Brain microvascular endothelial cell (primary cell): ENCODE measurements around the gene KCNH8.

Experiments used
- DNase-seq: peaks from one replicate; pipeline ENCODE4 v3.0.0-alpha.2; 2020
- H3K27ac ChIP-seq: fragments of 250-450 bp; sonication (Bioruptor Pico); 2 replicates; pipeline ENCODE4 v1.5.1; 2020; ENCODE audit warnings: mild to moderate bottlenecking, moderate library complexity
- H3K27me3 ChIP-seq: fragments of 250-450 bp; sonication (Bioruptor Pico); replicated peaks from 2 replicates; pipeline ENCODE4 v1.5.1; 2020; ENCODE audit warnings: mild to moderate bottlenecking
- H3K36me3 ChIP-seq: fragments of 250-450 bp; sonication (Bioruptor Pico); replicated peaks from 2 replicates; pipeline ENCODE4 v1.5.1; 2020; ENCODE audit warnings: mild to moderate bottlenecking
- H3K4me3 ChIP-seq: 2 replicates; pipeline ENCODE4 v1.5.1; 2011; ENCODE audit warnings: low read depth, mild to moderate bottlenecking, control low read depth, low read length, moderate library complexity
- in situ Hi-C: cut with HindIII; loops from 2 replicates; pipeline ENCODE4 v1.10.0; 2017; ENCODE audit warnings: low sequenced_read_pairs, low pct_ligation_motif_present
- TF ChIP-seq, protein P1 (sequence below): IDR thresholded peaks from 2 replicates; pipeline ENCODE4 v1.5.1; 2011; ENCODE audit warnings: low read depth, mild to moderate bottlenecking, moderate library complexity, low read length, control low read depth, inconsistent platforms; ENCODE audit errors: missing control alignments

The KCNH8 gene

DNA sequence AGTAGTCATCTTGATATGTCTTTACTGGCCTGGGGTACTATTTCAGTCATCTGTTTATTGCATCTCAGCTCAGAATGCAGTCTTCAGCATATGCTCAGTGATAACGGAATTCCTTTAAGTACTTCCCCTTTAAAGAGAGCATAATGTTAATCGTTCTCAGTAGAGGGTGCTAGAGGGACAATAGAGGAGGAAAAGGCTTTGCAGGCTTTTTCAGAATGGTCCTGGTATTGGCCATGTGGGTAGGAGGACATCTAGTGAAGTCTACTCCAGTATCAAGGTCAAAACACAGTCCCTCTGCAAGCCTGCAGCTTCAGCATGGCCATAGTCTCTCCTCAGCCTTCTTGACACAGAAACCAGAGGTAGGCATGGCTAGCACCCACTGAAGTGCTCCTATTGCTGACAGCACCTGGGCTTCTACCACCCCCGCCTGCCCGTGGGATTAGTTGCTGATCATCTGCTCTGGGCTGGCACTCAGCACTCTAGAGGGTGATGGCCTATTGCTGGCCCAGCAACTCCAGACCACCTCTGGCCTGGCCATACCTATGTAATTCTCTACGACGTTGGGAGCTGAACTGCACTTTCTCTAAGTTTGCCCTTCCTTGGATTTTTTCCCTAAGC, 65.4 kb downstream of the KCNH8 start:
- H3K4me3 ChIP-seq, result no peak overlapping the region
- H3K36me3 ChIP-seq, result no peaks in the 10 kb centered on the region
- in situ Hi-C loops, result no loop called here
- no peak overlapping the region for H3K27ac ChIP-seq
- no peaks in the 10 kb centered on the region for H3K27me3 ChIP-seq
- DNase-seq, result no peak
- TF ChIP-seq, protein P1, sequence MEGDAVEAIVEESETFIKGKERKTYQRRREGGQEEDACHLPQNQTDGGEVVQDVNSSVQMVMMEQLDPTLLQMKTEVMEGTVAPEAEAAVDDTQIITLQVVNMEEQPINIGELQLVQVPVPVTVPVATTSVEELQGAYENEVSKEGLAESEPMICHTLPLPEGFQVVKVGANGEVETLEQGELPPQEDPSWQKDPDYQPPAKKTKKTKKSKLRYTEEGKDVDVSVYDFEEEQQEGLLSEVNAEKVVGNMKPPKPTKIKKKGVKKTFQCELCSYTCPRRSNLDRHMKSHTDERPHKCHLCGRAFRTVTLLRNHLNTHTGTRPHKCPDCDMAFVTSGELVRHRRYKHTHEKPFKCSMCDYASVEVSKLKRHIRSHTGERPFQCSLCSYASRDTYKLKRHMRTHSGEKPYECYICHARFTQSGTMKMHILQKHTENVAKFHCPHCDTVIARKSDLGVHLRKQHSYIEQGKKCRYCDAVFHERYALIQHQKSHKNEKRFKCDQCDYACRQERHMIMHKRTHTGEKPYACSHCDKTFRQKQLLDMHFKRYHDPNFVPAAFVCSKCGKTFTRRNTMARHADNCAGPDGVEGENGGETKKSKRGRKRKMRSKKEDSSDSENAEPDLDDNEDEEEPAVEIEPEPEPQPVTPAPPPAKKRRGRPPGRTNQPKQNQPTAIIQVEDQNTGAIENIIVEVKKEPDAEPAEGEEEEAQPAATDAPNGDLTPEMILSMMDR, result no peak

DNA sequence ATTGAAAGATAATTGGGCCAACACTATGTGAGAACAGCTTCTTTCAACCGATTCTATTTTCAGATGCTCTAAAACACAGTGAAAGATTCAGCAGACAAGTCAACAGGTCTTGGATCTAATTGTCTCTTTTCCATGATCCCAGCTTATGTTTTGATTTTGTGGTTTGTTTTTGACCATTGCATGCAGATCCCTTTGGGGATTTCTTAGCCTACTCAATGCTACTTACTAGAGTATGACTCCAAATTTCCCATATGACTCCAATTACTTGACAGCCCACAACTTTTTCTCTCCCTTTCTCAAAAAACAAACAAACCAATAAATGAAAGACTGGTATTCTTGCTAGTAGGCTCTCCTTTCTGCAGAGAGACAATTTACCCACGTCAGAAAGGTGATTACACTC, 67.1 kb downstream of the KCNH8 start:
- Histone ChIP-seq H3K36me3 (no peaks in the 10 kb centered on the region), H3K4me3 (no peak overlapping the region), H3K27ac (no peak overlapping the region), H3K27me3 (no peaks in the 10 kb centered on the region)
- in situ Hi-C loops, result no loop called here
- no peak for DNase-seq
- TF ChIP-seq, protein P1, result no peak

DNA sequence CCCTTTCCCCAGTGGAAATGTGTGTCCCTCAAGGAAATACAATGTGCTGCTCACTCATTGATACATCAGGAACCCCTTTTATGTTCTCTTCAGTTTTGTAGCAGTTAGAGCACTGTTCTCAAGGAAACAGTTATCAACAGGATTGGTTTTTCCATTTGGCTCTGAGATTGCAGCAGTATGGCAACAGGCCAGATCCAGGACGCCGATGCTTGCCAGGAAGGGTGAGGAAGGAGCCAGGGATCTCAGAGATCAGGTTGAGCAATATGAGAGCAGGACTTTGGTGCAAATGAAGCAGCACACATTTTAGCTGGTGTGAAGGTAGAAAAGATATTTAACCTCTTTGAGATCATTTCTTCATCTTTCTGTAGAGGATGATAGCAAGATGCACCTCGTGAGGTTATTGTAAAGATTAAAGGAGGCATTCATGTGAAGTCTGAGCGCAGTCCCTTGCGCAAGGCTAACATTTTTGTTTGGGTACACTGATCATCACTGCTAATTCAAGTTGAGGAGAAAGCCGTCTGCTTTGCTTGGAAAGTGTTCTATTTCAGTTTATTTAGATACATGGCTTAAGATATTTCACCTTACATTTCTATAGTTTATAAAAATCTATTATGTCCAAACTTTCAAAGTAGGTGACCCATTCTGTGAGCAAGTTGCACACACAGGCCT, 68.5 kb downstream of the KCNH8 start:
- no peak overlapping the region for H3K4me3 ChIP-seq
- no peaks in the 10 kb centered on the region for H3K36me3 ChIP-seq
- no peaks in the 10 kb centered on the region for H3K27me3 ChIP-seq
- H3K27ac ChIP-seq, result no peak overlapping the region
- in situ Hi-C loops, result no loop called here
- DNase-seq, result no peak
- TF ChIP-seq, protein P1, result no peak

DNA sequence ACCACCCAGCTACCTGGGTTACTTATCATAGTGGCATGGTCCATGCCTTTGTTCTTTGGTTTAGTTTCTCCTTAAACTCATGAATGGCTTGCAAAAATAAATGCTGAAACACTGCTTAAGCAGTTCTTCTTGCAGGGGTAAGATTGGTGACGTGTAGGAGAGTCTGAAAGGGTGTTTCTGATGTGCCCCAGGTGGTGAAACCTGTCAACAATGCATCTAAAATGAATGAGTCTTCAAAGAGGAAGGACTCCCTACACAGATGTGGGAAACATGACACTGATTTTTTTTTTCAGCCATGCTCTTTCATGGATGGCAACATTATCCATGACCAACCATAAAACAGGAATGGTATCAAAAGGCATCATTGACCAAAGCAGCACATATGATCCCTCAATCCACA, 72.0 kb downstream of the KCNH8 start:
- in situ Hi-C loops, result no loop called here
- DNase-seq, result no peak
- no peak overlapping the region for H3K27ac ChIP-seq
- TF ChIP-seq, protein P1, result no peak
- H3K27me3 ChIP-seq, result no peaks in the 10 kb centered on the region
- no peaks in the 10 kb centered on the region for H3K36me3 ChIP-seq
- no peak overlapping the region for H3K4me3 ChIP-seq

DNA sequence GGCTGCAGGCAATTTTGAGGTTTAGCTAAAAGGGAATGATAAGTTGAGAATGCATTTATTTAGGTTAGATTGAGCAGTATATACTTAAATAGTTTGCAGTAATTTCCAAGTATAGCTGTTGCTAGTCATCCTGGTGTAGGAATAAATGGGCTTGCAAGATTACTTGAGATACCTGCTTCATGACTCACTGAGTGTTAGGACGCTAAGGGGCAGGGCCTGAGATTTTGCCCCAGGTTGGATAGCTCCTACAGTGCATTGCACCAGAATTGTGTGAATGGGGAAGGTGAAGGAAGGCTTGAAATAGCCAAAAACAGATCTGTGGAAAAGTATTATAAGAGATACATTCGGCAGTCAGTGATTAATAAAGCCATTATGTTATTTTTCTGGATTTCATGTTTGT, 72.8 kb downstream of the KCNH8 start:
- Histone ChIP-seq H3K36me3 (no peaks in the 10 kb centered on the region), H3K27me3 (no peaks in the 10 kb centered on the region), H3K27ac (no peak overlapping the region), H3K4me3 (no peak overlapping the region)
- DNase-seq, result no peak
- TF ChIP-seq, protein P1, result no peak
- in situ Hi-C loops, result no loop called here

DNA sequence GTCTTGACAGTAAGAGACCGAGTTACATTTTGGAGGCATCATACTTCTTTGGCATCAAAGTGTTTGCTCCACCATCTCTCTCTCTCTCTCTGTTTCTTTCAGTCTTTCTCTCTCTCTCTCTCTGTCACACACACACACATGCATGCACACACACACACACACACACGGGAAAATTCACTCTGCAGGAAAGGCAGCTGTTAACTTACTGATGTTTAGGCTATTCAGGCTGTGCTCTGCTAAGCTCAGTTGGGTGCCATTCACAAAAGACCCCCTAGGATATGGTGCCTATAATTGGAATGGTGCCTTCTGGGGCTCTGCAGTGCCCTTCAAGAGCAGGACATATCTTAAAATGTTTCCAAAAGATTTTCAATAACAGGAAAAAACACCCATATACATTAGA, 78.2 kb downstream of the KCNH8 start:
- Histone ChIP-seq H3K4me3 (no peak overlapping the region), H3K27ac (no peak overlapping the region), H3K36me3 (no peaks in the 10 kb centered on the region), H3K27me3 (no peaks in the 10 kb centered on the region)
- in situ Hi-C loops, result no loop called here
- DNase-seq, result no peak
- TF ChIP-seq, protein P1, result no peak
